8988T (cell line): ENCODE results near the gene PCSK6.
"Not testable (repeated sequence)": the region's sequence is repeated elsewhere in the genome, so short reads cannot be mapped to it uniquely, and the experiment has no call there.

Source experiments
- DNase-seq: peaks from one replicate; pipeline ENCODE4 v3.0.0; 2011

Gene PCSK6

DNA sequence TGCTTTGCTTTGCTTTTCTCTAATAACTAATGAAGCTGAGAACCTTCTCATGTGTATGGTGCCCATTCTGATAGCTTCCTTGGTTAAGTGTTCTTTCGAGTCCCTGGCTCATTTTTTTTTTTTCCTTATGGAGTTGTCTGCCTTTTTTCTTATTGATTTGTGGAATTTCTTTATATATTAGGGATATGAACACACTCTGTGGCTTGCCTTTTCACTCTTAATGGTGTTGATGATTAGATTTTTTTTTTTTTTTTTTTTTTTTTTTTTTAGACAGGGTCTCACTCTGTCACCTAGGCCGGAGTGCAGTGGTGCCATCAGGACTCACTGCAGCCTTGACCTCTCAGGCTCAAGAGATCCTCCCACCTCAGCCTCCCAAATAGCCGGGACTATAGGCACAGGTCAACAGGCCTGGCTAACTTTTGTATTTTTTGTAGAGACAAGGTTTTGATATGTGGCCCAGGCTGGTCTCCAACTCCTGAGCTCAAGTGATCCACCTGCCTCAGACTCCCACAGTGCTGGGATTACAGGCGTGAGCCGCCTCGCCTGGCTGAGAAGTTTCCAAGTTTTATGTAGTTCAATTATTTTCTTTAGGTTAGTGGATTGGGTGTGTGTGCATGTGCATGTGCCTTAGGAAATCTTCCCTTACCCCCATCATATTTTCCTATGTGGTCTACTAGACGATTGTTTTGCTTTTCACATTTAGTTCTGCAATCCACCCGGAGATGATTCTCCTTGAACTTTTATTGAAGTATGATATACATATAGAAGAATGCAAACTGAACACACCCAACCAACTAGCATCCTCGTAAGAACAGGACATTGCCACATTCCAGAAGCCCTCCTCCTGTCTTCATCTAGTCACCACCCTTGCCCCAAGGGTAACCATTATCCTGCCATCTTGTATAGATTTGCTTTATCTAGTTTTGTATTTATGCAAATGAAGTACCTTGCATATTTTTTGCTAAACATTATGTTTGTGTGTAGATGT, 192.8 kb downstream of the PCSK6 start:
- DNase-seq = no peak

DNA sequence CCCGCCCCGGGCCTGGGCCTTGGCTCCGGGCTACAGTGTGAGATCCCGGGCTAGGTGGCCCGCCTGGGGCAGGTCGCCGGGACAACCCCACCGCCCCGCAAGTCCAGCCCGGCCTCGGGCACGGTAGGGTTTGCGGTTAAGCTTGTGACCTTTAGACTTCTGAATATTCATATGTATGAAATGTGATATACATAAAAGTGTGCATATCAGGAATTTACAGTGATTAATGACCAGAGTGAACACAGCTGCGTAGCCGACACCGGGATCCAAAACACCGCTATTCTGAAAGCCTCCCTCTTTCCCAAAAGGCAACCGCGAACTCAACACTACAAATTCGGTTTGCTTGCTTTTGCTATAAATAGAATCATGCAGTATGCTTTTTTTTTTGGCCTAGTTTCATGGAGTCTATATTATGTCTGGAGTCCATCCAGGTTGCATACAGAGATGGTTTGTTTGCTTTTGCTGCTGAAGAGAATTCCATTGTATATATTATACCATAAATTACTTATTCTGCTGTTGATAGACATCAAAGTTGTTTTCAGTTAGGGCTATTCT, 193.8 kb downstream of the PCSK6 start:
- DNase-seq = no peak

GRCh38 chr15:101294731-101295606, 194.5 kb downstream of the PCSK6 start, which contains the start of gene SNRPA1:
Gene SNRPA1, minus strand, starts transcription at chr15:101295248. Its CDS starts 70 bp downstream, at chr15:101295178.
- DNase-seq = peak; percentile 60

DNA sequence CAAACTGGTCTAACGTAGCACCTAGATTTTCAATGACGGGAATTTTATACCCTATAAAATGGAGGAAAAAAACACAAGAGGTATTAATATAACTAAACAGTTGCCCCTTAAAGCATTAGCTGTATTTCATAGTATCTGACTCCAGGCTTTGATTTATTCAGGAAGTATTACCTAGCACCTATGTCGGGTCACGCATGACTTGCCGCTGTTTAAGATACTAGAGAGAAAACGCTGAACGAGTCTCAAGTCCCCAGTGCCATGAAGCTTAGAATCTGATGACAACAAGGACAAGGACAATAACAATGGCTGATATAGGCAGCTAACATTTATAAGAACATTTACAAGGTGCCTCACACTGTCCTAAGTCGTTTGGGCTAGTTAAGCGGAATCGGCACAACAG, 196.4 kb downstream of the PCSK6 start:
- no peak for DNase-seq

GRCh38 chr15:101288905-101289513, 200.5 kb downstream of the PCSK6 start:
- DNase-seq = no peak

GRCh38 chr15:101287342-101287741, 202.2 kb downstream of the PCSK6 start:
- DNase-seq = not testable (repeated sequence)

- DNase-seq = no peak
Measured at GRCh38 chr15:101286471-101287114, 202.9 kb downstream of the PCSK6 start.

DNA sequence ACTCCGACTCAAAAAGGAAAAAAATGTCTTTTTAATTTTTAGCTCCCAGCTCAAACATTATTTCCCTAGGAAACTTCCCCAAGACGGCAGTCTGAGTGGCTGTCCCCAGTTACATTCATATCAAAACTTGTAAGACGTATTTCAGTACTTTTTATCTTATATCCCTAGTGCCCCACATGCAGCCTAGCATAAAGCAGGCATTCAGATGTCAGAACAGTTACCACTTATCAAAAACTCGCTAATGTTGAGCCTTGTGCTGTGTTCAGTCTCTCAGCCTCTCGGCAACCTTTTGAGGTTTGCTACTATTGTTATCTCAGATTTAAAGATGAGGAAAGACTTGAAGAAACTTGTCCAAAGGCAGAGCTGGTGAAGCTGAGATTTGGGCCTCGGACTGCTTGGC, 205.6 kb downstream of the PCSK6 start:
- DNase-seq = no peak

DNA sequence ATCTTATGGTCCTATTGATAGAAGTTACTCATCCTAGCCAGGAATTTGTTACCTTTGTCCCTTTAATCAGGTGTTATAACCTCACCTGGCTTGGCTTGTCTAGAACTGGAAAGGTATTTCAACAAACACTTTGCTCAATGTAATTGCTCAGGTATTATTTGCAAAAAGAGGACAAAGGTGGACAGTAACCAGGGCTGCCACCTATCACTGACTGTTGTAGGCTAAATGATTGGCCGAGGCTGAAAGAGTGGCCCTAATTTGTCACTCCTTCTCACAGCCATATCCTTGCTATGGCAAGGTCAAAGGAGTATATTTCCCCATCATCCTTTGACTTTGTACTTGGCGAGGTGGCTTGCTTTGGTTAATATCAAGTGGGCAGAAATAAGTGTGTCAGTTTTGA, 209.5 kb downstream of the PCSK6 start:
- DNase-seq = no peak

GRCh38 chr15:101277943-101278564, 211.5 kb downstream of the PCSK6 start:
- DNase-seq = no peak

DNA sequence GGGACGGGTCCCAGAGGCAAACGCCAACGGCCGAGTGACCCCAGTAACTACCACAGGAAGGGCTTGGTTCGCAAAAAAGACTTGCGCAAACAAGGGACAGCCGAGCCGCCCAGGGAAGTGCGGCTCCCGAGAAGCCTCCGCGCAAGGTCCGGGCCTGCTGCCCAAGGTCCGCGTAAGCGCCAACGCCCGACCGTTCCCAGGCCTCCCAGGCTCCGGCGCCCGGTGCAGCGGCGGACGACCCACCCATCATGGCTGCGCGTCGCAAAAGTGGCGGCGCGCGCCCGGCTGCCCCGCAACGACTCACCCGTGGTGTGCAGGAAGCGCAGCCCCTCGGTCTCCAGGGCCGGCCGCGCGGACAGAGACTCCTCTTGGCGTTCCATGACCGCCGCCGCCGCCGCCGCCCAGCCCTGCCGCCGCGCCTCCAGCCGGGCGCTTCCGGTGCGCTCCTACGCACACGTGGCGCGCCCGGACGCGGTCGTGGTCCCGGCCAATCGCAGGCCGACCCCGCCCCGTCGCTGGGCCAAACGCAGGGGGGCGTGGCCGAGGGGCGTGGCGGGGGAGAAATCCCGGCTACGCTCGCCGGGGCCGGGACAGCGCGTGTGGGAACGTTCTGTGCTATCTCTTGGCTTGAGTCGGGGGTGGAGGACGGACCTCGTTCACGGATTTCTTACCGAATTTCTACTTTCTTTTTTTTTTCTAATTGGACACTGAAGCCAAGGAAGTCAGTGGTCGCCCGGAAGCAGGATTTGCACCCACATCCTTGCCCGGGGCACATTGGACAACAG, 212.3 kb downstream of the PCSK6 start, which contains the start of gene SELENOS:
TSS of gene SELENOS (minus strand) at position 448 of the 785 bp plus-strand sequence. CDS start at position 380, 68 bp downstream.
- DNase-seq = peak; percentile 39

- DNase-seq = no peak
Measured at GRCh38 chr15:101276501-101277037, 212.9 kb downstream of the PCSK6 start.

DNA sequence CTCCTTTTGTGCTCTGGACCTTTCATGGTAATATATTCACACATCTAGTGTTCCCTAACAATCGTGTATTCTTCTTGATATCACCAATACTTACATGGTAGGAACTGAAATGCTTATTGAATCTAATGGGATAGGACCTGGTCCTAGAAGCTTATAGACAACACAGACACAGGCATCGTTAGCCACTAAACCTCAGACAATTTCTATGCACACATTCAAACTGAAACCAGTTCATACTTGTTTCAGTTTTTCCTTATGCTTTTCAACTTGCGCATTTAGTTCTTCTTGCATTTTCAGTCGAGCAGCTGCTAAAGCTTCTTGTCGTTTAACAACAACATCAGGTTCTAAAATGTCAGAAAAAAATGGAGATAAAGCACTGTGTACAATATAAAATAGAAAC, 214.5 kb downstream of the PCSK6 start:
- DNase-seq = no peak

DNA sequence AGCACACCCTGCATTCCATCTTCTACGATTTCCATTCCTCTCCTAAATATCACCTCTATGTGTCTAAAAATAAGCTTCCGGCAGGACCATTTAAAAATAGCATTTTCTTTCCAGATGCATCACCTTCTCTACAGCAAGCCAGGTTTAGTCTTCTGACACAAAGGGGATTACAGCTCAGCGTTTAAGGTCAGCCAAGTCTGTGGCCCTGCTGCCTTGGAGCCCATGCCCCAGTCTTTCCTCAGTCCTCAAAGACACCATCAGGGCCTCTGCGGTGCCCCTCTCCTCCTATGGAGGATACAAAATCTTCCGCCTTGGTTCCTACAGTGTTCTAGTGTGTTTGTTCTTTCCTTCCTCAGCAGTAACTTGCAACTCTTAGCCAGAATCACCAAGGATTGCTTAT, 216.0 kb downstream of the PCSK6 start:
- DNase-seq = no peak

DNA sequence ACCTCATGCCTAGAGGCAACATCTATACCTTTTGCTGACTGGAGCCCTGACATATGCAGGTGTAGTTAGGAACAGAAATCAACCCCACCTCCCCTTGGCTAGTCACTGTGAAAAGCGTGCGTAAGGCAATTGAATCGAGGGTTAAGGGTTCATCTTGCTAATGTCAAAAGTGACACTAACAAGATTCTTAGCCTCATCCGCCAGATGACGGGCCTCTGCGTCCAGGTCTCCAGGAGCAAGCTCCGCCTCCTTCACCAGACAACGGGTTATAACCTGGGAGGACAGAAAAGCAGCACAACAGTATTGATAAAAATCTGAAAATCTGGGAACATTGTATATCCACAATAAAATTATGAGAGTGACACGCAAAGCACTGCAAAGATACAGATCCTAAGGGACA, 216.9 kb downstream of the PCSK6 start:
- DNase-seq = no peak

- DNase-seq = no peak
Measured at GRCh38 chr15:101269479-101270223, 219.9 kb downstream of the PCSK6 start.

GRCh38 chr15:101267320-101268104, 222.0 kb downstream of the PCSK6 start:
- DNase-seq = no peak

- DNase-seq = no peak
Measured at GRCh38 chr15:101266787-101267186, 222.7 kb downstream of the PCSK6 start.

GRCh38 chr15:101266034-101266433, 223.5 kb downstream of the PCSK6 start:
- no peak for DNase-seq
